Measurements from ENCODE around the gene PCIF1. TPM values are rescaled to one million over a fixed set of nuclear protein-coding genes. Genes with fewer than 3 reads are reported as not detected.

The PCIF1 gene
- total and polyA plus RNA-seq, 9 of the 15 experiments (the other 6 are each of a cell fraction or from before 2014, with no cell fraction given), result 5.8 to 29.4 (median 11.3) TPM

DNA sequence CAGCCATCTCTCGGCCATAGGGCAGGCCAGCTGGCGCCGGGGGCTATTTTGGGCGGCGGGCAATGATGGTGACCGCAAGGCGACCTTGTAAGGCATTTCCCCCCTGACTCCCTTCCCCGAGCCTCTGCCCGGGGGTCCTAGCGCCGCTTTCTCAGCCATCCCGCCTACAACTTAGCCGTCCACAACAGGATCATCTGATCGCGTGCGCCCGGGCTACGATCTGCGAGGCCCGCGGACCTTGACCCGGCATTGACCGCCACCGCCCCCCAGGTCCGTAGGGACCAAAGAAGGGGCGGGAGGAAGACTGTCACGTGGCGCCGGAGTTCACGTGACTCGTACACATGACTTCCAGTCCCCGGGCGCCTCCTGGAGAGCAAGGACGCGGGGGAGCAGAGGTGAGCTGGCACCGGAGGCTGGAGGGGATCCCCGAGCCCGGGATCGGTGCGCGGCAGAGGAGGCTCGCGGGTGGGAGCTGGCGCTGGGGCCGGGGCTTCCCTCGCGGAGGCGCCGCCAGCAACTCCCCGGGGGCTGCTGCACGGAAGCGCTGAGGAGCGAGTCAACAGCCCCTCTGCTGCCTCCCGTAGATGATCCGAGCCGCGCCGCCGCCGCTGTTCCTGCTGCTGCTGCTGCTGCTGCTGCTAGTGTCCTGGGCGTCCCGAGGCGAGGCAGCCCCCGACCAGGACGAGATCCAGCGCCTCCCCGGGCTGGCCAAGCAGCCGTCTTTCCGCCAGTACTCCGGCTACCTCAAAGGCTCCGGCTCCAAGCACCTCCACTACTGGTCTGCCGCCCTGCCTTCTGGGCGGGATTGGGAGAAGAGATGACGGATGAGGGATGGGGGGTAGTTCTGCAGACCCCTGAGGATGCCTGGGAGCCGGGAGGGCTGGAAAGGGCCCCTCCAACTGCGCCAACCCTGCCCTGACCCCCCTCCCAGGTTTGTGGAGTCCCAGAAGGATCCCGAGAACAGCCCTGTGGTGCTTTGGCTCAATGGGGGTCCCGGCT is 43.2 kb upstream of the PCIF1 start, which contains the start of the genes CTSA and NEURL2 (continued):
- TF ChIP-seq ZBTB8A (IDR thresholded peaks at IDR 0.05; ENCODE audit: partially characterized antibody), result no peak
- TF ChIP-seq, protein P1, sequence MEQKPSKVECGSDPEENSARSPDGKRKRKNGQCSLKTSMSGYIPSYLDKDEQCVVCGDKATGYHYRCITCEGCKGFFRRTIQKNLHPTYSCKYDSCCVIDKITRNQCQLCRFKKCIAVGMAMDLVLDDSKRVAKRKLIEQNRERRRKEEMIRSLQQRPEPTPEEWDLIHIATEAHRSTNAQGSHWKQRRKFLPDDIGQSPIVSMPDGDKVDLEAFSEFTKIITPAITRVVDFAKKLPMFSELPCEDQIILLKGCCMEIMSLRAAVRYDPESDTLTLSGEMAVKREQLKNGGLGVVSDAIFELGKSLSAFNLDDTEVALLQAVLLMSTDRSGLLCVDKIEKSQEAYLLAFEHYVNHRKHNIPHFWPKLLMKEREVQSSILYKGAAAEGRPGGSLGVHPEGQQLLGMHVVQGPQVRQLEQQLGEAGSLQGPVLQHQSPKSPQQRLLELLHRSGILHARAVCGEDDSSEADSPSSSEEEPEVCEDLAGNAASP (IDR thresholded peaks at IDR 0.05), result no peak
- no peak for TF ChIP-seq ZNF224 (CRISPR knock-in tag; IDR thresholded peaks at IDR 0.05)
- 0 out of 2 replicates have a peak, but pooled peaks have one; percentile 49 for TF ChIP-seq NBN (IDR thresholded peaks at IDR 0.05; ENCODE audit: low read depth)
- TF ChIP-seq ADNP (tag; IDR thresholded peaks at IDR 0.05), result no peak
- no peak for TF ChIP-seq PYGO2 (tag; IDR thresholded peaks at IDR 0.05)
- 0 out of 2 replicates have a peak, but pooled peaks have one; percentile 60 for TF ChIP-seq ZNF124 (CRISPR knock-in tag; IDR thresholded peaks at IDR 0.05)
- no peak for TF ChIP-seq NCOA2 (IDR thresholded peaks at IDR 0.05; ENCODE audit: partially characterized antibody in 2 of 2)
- no peak for TF ChIP-seq KAT2B (IDR thresholded peaks at IDR 0.05; ENCODE audit: low read depth, low read length)
- no peak for TF ChIP-seq PTRF (tag; IDR thresholded peaks at IDR 0.05)
- no peak for TF ChIP-seq KDM2B (CRISPR knock-in tag; IDR thresholded peaks at IDR 0.05)
- TF ChIP-seq RFX1 (IDR thresholded peaks at IDR 0.05), result no peak
- peak; percentile 72 for TF ChIP-seq NR2C1 (IDR thresholded peaks at IDR 0.05)
- peak; percentile 76 for TF ChIP-seq NR2C1 (tag; IDR thresholded peaks at IDR 0.05)
- TF ChIP-seq ATF1 (CRISPR knock-in tag; IDR thresholded peaks at IDR 0.05), result no peak
- TF ChIP-seq ATF1 (tag; IDR thresholded peaks at IDR 0.05), result peak; percentile 56
- TF ChIP-seq ZSCAN29 (IDR thresholded peaks at IDR 0.05), result no peak
- TF ChIP-seq MCM7 (IDR thresholded peaks at IDR 0.05), result no peak
- TF ChIP-seq SOX6 (IDR thresholded peaks at IDR 0.05), result peak; percentile 55
- TF ChIP-seq, protein P2, sequence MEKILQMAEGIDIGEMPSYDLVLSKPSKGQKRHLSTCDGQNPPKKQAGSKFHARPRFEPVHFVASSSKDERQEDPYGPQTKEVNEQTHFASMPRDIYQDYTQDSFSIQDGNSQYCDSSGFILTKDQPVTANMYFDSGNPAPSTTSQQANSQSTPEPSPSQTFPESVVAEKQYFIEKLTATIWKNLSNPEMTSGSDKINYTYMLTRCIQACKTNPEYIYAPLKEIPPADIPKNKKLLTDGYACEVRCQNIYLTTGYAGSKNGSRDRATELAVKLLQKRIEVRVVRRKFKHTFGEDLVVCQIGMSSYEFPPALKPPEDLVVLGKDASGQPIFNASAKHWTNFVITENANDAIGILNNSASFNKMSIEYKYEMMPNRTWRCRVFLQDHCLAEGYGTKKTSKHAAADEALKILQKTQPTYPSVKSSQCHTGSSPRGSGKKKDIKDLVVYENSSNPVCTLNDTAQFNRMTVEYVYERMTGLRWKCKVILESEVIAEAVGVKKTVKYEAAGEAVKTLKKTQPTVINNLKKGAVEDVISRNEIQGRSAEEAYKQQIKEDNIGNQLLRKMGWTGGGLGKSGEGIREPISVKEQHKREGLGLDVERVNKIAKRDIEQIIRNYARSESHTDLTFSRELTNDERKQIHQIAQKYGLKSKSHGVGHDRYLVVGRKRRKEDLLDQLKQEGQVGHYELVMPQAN (IDR thresholded peaks at IDR 0.05; ENCODE audit: borderline replicate concordance), result peak; percentile 99
- TF ChIP-seq MAFF (IDR thresholded peaks at IDR 0.05; ENCODE audit: low read length), result no peak
- TF ChIP-seq ZNF212 (CRISPR knock-in tag; IDR thresholded peaks at IDR 0.05), result no peak
- TF ChIP-seq PURB (CRISPR knock-in tag; IDR thresholded peaks at IDR 0.05; ENCODE audit: low read depth), result no peak
- 0 out of 2 replicates have a peak, but pooled peaks have one; percentile 29 for TF ChIP-seq JUND (IDR thresholded peaks at IDR 0.05; ENCODE audit: borderline replicate concordance, low read depth, low read length)
- no peak; the same call in 2 of the 3 replicates for TF ChIP-seq JUND (tag; IDR thresholded peaks at IDR 0.05; ENCODE audit: borderline replicate concordance, low read depth, low read length)
- TF ChIP-seq NCOR1 (IDR thresholded peaks at IDR 0.05), result peak; percentile 44
- peak; percentile 54 for TF ChIP-seq RBBP5 (IDR thresholded peaks at IDR 0.05; ENCODE audit: borderline replicate concordance, insufficient read depth, low read length, poor library complexity, severe bottlenecking)
- peak; percentile 74 for TF ChIP-seq HCFC1 (IDR thresholded peaks at IDR 0.05; ENCODE audit: low read depth, low read length)

All from K562 (cell line).